Neural progenitor cell (in vitro differentiated cells): ENCODE measurements around the gene FGF2. TPM values are rescaled to one million over a fixed set of nuclear protein-coding genes. Genes with fewer than 3 reads are reported as not detected.

Source experiments
- DNase-seq: peaks from one replicate; pipeline ENCODE4 v3.0.0-alpha.2; 2016; ENCODE audit warnings: low spot score
- H2AFZ ChIP-seq: fragments of 200-600 bp; sonication (generic); replicated peaks from 2 replicates; pipeline ENCODE4 v1.6.1; 2016; ENCODE audit warnings: antibody characterized with exemption
- H3F3A ChIP-seq: fragments of 200-600 bp; sonication (generic); 2 replicates; pipeline ENCODE4 v1.6.1; 2016; ENCODE audit warnings: antibody characterized with exemption, low read depth
- H3K27ac ChIP-seq: fragments of 200-600 bp; sonication (generic); 2 replicates; pipeline ENCODE4 v1.5.1; 2016; ENCODE audit warnings: mild to moderate bottlenecking
- H3K27me3 ChIP-seq: fragments of 200-600 bp; sonication (generic); 2 replicates; pipeline ENCODE4 v1.6.1; 2016; ENCODE audit warnings: mild to moderate bottlenecking, moderate library complexity
- H3K36me3 ChIP-seq: fragments of 200-600 bp; sonication (generic); 2 replicates; pipeline ENCODE4 v1.5.1; 2016
- H3K4me1 ChIP-seq: fragments of 200-600 bp; sonication (generic); 2 replicates; pipeline ENCODE4 v1.6.1; 2016; ENCODE audit warnings: mixed run types
- H3K4me2 ChIP-seq: fragments of 200-600 bp; sonication (generic); 2 replicates; pipeline ENCODE4 v1.6.1; 2016
- H3K4me3 ChIP-seq: fragments of 200-600 bp; sonication (generic); 2 replicates; pipeline ENCODE4 v1.5.1; 2016
- H3K79me2 ChIP-seq: fragments of 200-600 bp; sonication (generic); 2 replicates; pipeline ENCODE4 v1.6.1; 2016; ENCODE audit warnings: low read depth
- H3K9ac ChIP-seq: fragments of 200-600 bp; sonication (generic); 2 replicates; pipeline ENCODE4 v1.6.1; 2016
- H3K9me3 ChIP-seq: fragments of 200-600 bp; sonication (generic); 2 replicates; pipeline ENCODE4 v1.5.1; 2016; ENCODE audit warnings: low read depth
- H4K20me1 ChIP-seq: fragments of 200-600 bp; sonication (generic); 2 replicates; pipeline ENCODE4 v1.6.1; 2016; ENCODE audit warnings: low read depth
- H3K27ac Mint-ChIP-seq: 3 replicates; pipeline ENCODE4 v1.8.0; 2021; ENCODE audit warnings: mixed read lengths
- H3K27me3 Mint-ChIP-seq: 2 replicates; pipeline ENCODE4 v1.8.0; 2022; ENCODE audit warnings: low read depth, mild to moderate bottlenecking, inconsistent platforms, moderate library complexity, mixed read lengths; ENCODE audit not compliant: insufficient read depth
- H3K36me3 Mint-ChIP-seq: 3 replicates; pipeline ENCODE4 v1.8.0; 2021; ENCODE audit warnings: mixed read lengths
- H3K4me1 Mint-ChIP-seq: 3 replicates; pipeline ENCODE4 v1.8.0; 2021; ENCODE audit warnings: mixed read lengths
- H3K4me3 Mint-ChIP-seq: 3 replicates; pipeline ENCODE4 v1.8.0; 2021; ENCODE audit warnings: mild to moderate bottlenecking, moderate library complexity, mixed read lengths
- H3K9me3 Mint-ChIP-seq: 3 replicates; pipeline ENCODE4 v1.8.0; 2020; ENCODE audit warnings: mixed read lengths
- CTCF ChIP-seq: fragments of 200-600 bp; sonication (generic); IDR thresholded peaks from 2 replicates; pipeline ENCODE4 v1.5.1; 2017; ENCODE audit warnings: antibody characterized with exemption, mild to moderate bottlenecking
- EZH2 ChIP-seq: fragments of 200-600 bp; sonication (generic); IDR thresholded peaks from 2 replicates; pipeline ENCODE4 v1.6.1; 2017; ENCODE audit warnings: antibody characterized with exemption, mild to moderate bottlenecking, moderate library complexity
- EZH2phosphoT487 ChIP-seq: fragments of 200-600 bp; sonication (generic); IDR thresholded peaks from 2 replicates; pipeline ENCODE4 v1.6.1; 2017; ENCODE audit warnings: antibody characterized with exemption
- total RNA-seq: library from RNA; depleted of rRNA; stranded (reverse); fragments of >200 nt; gene quantifications from 2 replicates; pipeline ENCODE4 v1.2.3, GENCODE V29; 2015; ENCODE audit warnings: low replicate concordance

FGF2 gene
- total RNA-seq, 1 donor from 2014 or later: 43.8 TPM

GRCh38 chr4:122896270-122896669 lies 69.6 kb downstream of the FGF2 start:
- H3K36me3 ChIP-seq: peaks cover 27% of the 10 kb centered on the region
- no peak for DNase-seq
- Mint-ChIP-seq H3K27ac (no peak overlapping the region), H3K36me3 (peaks cover 9% of the 10 kb centered on the region), H3K27me3 (no peaks in the 10 kb centered on the region), H3K4me3 (no peak overlapping the region), H3K4me1 (peaks cover 4% of the 10 kb centered on the region), H3K9me3 (no peaks in the 10 kb centered on the region)
- peaks cover 4% of the 10 kb centered on the region for H3K79me2 ChIP-seq
- H3K4me1 ChIP-seq: no peaks in the 10 kb centered on the region
- no peaks in the 10 kb centered on the region for H3K27me3 ChIP-seq
- H4K20me1 ChIP-seq: no peaks in the 10 kb centered on the region
- no peaks in the 10 kb centered on the region for H3K9me3 ChIP-seq
- peaks cover 45% of the 10 kb centered on the region for H3F3A ChIP-seq
- no peak overlapping the region for H3K4me3 ChIP-seq
- TF ChIP-seq CTCF: no peak
- no peak for TF ChIP-seq EZH2phosphoT487
- no peak for TF ChIP-seq EZH2
- H3K9ac ChIP-seq: no peak overlapping the region
- no peak overlapping the region for H3K4me2 ChIP-seq
- H3K27ac ChIP-seq: peak overlapping the region; percentile 47
- no peak overlapping the region for H2AFZ ChIP-seq

GRCh38 chr4:122898370-122899150 lies 71.9 kb downstream of the FGF2 start:
- H3K27me3 Mint-ChIP-seq: no peaks in the 10 kb centered on the region
- no peak overlapping the region for H3K4me2 ChIP-seq
- no peaks in the 10 kb centered on the region for H3K9me3 Mint-ChIP-seq
- TF ChIP-seq EZH2 (no peak), CTCF (no peak), EZH2phosphoT487 (no peak)
- H3K4me3 Mint-ChIP-seq: no peak overlapping the region
- no peak overlapping the region for H2AFZ ChIP-seq
- H3K27ac Mint-ChIP-seq: no peak overlapping the region
- no peak for DNase-seq
- H3K4me3 ChIP-seq: no peak overlapping the region
- no peak overlapping the region for H3K27ac ChIP-seq
- no peaks in the 10 kb centered on the region for H3K4me1 ChIP-seq
- H4K20me1 ChIP-seq: no peaks in the 10 kb centered on the region
- no peaks in the 10 kb centered on the region for H3K79me2 ChIP-seq
- no peaks in the 10 kb centered on the region for H3K9me3 ChIP-seq
- peaks cover 4% of the 10 kb centered on the region for H3K4me1 Mint-ChIP-seq
- peaks cover 3% of the 10 kb centered on the region for H3K36me3 Mint-ChIP-seq
- H3K36me3 ChIP-seq: peaks cover 18% of the 10 kb centered on the region
- H3K27me3 ChIP-seq: no peaks in the 10 kb centered on the region
- no peak overlapping the region for H3K9ac ChIP-seq
- H3F3A ChIP-seq: peaks cover 38% of the 10 kb centered on the region

- H2AFZ ChIP-seq: no peak overlapping the region
- H3K4me2 ChIP-seq: no peak overlapping the region
- no peak overlapping the region for H3K27ac ChIP-seq
- Mint-ChIP-seq H3K9me3 (no peaks in the 10 kb centered on the region), H3K27ac (no peak overlapping the region), H3K4me1 (peaks cover 3% of the 10 kb centered on the region), H3K27me3 (no peaks in the 10 kb centered on the region), H3K4me3 (no peak overlapping the region), H3K36me3 (peaks cover 4% of the 10 kb centered on the region)
- no peak overlapping the region for H3K4me3 ChIP-seq
- H3K79me2 ChIP-seq: no peaks in the 10 kb centered on the region
- no peaks in the 10 kb centered on the region for H4K20me1 ChIP-seq
- no peak for TF ChIP-seq EZH2
- TF ChIP-seq EZH2phosphoT487: no peak
- no peak for TF ChIP-seq CTCF
- no peaks in the 10 kb centered on the region for H3K27me3 ChIP-seq
- H3K9ac ChIP-seq: no peak overlapping the region
- peaks cover 33% of the 10 kb centered on the region for H3F3A ChIP-seq
- DNase-seq: no peak
- no peaks in the 10 kb centered on the region for H3K4me1 ChIP-seq
- H3K36me3 ChIP-seq: peaks cover 13% of the 10 kb centered on the region
- H3K9me3 ChIP-seq: no peaks in the 10 kb centered on the region
Observed at GRCh38 chr4:122899682-122900081, 73.1 kb downstream of the FGF2 start.
